Measurements from ENCODE around the gene CRYBA4. TPM values are rescaled to one million over a fixed set of nuclear protein-coding genes. Genes with fewer than 3 reads are reported as not detected.
"Not testable (repeated sequence)": the region's sequence is repeated elsewhere in the genome, so short reads cannot be mapped to it uniquely, and the experiment has no call there.

Gene CRYBA4
- polyA plus RNA-seq, 4 donors: not detected

GRCh38 chr22:26593763-26594162 is 28.0 kb upstream of the CRYBA4 start:
- no peak for DNase-seq (ENCODE audit: low read depth in 4 of 4, low spot score in 3 of 4)

- DNase-seq (ENCODE audit: low read depth in 4 of 4, low spot score in 3 of 4): no peak
Observed at GRCh38 chr22:26597026-26597425, 24.7 kb upstream of the CRYBA4 start.

GRCh38 chr22:26597480-26597879 is 24.3 kb upstream of the CRYBA4 start:
- no peak for DNase-seq (ENCODE audit: low read depth in 4 of 4, low spot score in 3 of 4)

- DNase-seq (ENCODE audit: low read depth in 4 of 4, low spot score in 3 of 4): no peak
Observed at GRCh38 chr22:26599505-26599904, 22.3 kb upstream of the CRYBA4 start.

- no peak for DNase-seq (ENCODE audit: low read depth in 4 of 4, low spot score in 3 of 4)
Observed at GRCh38 chr22:26601726-26602125, 20.0 kb upstream of the CRYBA4 start.

- no peak for DNase-seq (ENCODE audit: low read depth in 4 of 4, low spot score in 3 of 4)
Observed at GRCh38 chr22:26602127-26602526, 19.6 kb upstream of the CRYBA4 start.

GRCh38 chr22:26604368-26604767 is 17.4 kb upstream of the CRYBA4 start:
- DNase-seq (ENCODE audit: low read depth in 4 of 4, low spot score in 3 of 4): no peak

- no peak for DNase-seq (ENCODE audit: low read depth in 4 of 4, low spot score in 3 of 4)
Observed at GRCh38 chr22:26606611-26607010, 15.2 kb upstream of the CRYBA4 start.

GRCh38 chr22:26608129-26608528 is 13.6 kb upstream of the CRYBA4 start:
- DNase-seq (ENCODE audit: low read depth in 4 of 4, low spot score in 3 of 4): no peak

GRCh38 chr22:26609287-26609686 is 12.5 kb upstream of the CRYBA4 start:
- DNase-seq (ENCODE audit: low read depth in 4 of 4, low spot score in 3 of 4): no peak

- DNase-seq (ENCODE audit: low read depth in 4 of 4, low spot score in 3 of 4): no peak
Observed at GRCh38 chr22:26610072-26610958, 11.4 kb upstream of the CRYBA4 start.

- no peak for DNase-seq (ENCODE audit: low read depth in 4 of 4, low spot score in 3 of 4)
Observed at GRCh38 chr22:26610996-26611395, 10.8 kb upstream of the CRYBA4 start.

GRCh38 chr22:26612652-26613051 is 9.1 kb upstream of the CRYBA4 start:
- no peak for DNase-seq (ENCODE audit: low read depth in 4 of 4, low spot score in 3 of 4)

- DNase-seq (ENCODE audit: low read depth in 4 of 4, low spot score in 3 of 4): not testable (repeated sequence)
Observed at GRCh38 chr22:26613753-26614152, 8.0 kb upstream of the CRYBA4 start.

- DNase-seq (ENCODE audit: low read depth in 4 of 4, low spot score in 3 of 4): no peak
Observed at GRCh38 chr22:26614322-26614721, 7.4 kb upstream of the CRYBA4 start.

- DNase-seq (ENCODE audit: low read depth in 4 of 4, low spot score in 3 of 4): no peak
Observed at GRCh38 chr22:26615149-26615548, 6.6 kb upstream of the CRYBA4 start.

- no peak for DNase-seq (ENCODE audit: low read depth in 4 of 4, low spot score in 3 of 4)
Observed at GRCh38 chr22:26615830-26616435, 5.8 kb upstream of the CRYBA4 start.

- no peak for DNase-seq (ENCODE audit: low read depth in 4 of 4, low spot score in 3 of 4)
Observed at GRCh38 chr22:26616650-26617049, 5.1 kb upstream of the CRYBA4 start.

GRCh38 chr22:26617271-26618199 is 4.2 kb upstream of the CRYBA4 start, which contains the start of gene CRYBB1:
TSS of gene CRYBB1 (minus strand) at chr22:26618027. CDS start at chr22:26616319, 1,708 bp downstream.
- DNase-seq (ENCODE audit: low read depth in 4 of 4, low spot score in 3 of 4): no peak

- DNase-seq (ENCODE audit: low read depth in 4 of 4, low spot score in 3 of 4): no peak
Observed at GRCh38 chr22:26618455-26618854, 3.3 kb upstream of the CRYBA4 start.

GRCh38 chr22:26619510-26619909 is 2.3 kb upstream of the CRYBA4 start:
- DNase-seq (ENCODE audit: low read depth in 4 of 4, low spot score in 3 of 4): no peak
